Tibial artery (tissue), 4 donors: ENCODE measurements around the gene NUMBL.

Experiments used
- DNase-seq, 2 donors: peaks; one replicate each; pipeline ENCODE4 v3.0.0-alpha.2; 2019
- H3K27ac ChIP-seq, 2 donors: fragments of 200-600 bp; sonication (generic) in 1 of 2; 1 replicate in 1 of 2; 2 replicates in 1 of 2; pipeline ENCODE4 v1.5.1; 2018 to 2019; ENCODE audit warnings: mild to moderate bottlenecking in 1 of 2
- H3K27me3 ChIP-seq, 2 donors: fragments of 200-600 bp; sonication (generic) in 1 of 2; one replicate each; pipeline versions ENCODE4 v1.5.1 to v1.6.0; 2016 to 2019
- H3K36me3 ChIP-seq, 3 donors: fragments of 200-600 bp; sonication (generic) in 2 of 3; one replicate each; pipeline ENCODE4 v1.5.1; 2016 to 2019; ENCODE audit warnings: mild to moderate bottlenecking in 2 of 3
- H3K4me1 ChIP-seq, 4 donors: fragments of 200-600 bp; sonication (generic) in 2 of 4; 1 replicate in 3 of 4; 2 replicates in 1 of 4; pipeline ENCODE4 v1.5.1; 2016 to 2019
- H3K4me3 ChIP-seq, 2 donors: fragments of 200-600 bp; sonication (generic) in 1 of 2; 1 replicate in 1 of 2; 2 replicates in 1 of 2; pipeline ENCODE4 v1.5.1; 2018 to 2019; ENCODE audit warnings: mild to moderate bottlenecking in 2 of 2
- H3K9me3 ChIP-seq, 3 donors: fragments of 200-600 bp; sonication (generic) in 1 of 3; one replicate each; pipeline ENCODE4 v1.5.1; 2016 to 2019
- intact Hi-C: fragments of 100-400 bp; cut with DNase I; formaldehyde crosslinking; loops from one replicate; pipeline ENCODE4 v1.15.0; 2023; ENCODE audit warnings: low total_unique reads
- TF ChIP-seq, protein P1 (sequence below), 2 experiments: fragments of 200-600 bp in 1 of 2; fragments of 450-650 bp in 1 of 2; IDR thresholded peaks; one replicate each; pipeline ENCODE4 v1.5.1; 2017 to 2019; ENCODE audit warnings: antibody characterized with exemption in 2 of 2, mild to moderate bottlenecking in 1 of 2, moderate library complexity in 1 of 2

NUMBL gene

GRCh38 chr19:40639638-40639982 is 50.8 kb downstream of the NUMBL start:
- no peaks in the 10 kb centered on the region for H3K9me3 ChIP-seq
- H3K36me3 ChIP-seq, result no peaks in the 10 kb centered on the region
- H3K4me3 ChIP-seq, result no peak overlapping the region
- peaks cover 0 to 52% (median 30%) of the 10 kb centered on the region in 4 donors for H3K4me1 ChIP-seq
- peak overlapping the region; percentile 73 to 78 for H3K27ac ChIP-seq
- TF ChIP-seq, protein P1, sequence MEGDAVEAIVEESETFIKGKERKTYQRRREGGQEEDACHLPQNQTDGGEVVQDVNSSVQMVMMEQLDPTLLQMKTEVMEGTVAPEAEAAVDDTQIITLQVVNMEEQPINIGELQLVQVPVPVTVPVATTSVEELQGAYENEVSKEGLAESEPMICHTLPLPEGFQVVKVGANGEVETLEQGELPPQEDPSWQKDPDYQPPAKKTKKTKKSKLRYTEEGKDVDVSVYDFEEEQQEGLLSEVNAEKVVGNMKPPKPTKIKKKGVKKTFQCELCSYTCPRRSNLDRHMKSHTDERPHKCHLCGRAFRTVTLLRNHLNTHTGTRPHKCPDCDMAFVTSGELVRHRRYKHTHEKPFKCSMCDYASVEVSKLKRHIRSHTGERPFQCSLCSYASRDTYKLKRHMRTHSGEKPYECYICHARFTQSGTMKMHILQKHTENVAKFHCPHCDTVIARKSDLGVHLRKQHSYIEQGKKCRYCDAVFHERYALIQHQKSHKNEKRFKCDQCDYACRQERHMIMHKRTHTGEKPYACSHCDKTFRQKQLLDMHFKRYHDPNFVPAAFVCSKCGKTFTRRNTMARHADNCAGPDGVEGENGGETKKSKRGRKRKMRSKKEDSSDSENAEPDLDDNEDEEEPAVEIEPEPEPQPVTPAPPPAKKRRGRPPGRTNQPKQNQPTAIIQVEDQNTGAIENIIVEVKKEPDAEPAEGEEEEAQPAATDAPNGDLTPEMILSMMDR (IDR thresholded peaks at IDR 0.05), result no peak
- intact Hi-C loops, result loop anchor here (10.0 kb wide), 1 partner anchor 115 kb away; no protein-coding TSS in a partner anchor
- no peaks in the 10 kb centered on the region for H3K27me3 ChIP-seq
- no peak for DNase-seq

DNA sequence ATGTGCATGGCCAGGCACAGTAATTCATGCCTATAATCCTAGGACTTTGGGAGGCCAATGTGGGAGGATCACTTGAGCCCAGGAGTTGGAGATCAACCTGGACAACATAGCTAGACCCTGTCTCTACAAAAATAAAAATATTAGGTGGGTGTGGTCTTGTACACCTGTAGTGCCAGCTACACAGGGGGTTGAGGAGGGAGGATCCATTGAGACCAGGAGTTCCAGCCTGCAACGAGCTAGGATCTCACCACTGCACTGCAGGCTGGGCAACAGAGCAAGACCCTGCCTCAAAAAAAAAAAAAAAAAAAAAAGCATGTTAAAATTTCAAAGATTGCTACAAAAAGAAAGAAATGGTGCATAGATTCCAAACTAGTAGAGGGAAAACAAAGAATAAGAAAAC is 52.1 kb downstream of the NUMBL start:
- Histone ChIP-seq H3K27ac (no peak overlapping the region), H3K4me1 (peaks cover 0 to 53% (median 34%) of the 10 kb centered on the region in 4 donors), H3K27me3 (no peaks in the 10 kb centered on the region), H3K9me3 (no peaks in the 10 kb centered on the region), H3K36me3 (no peaks in the 10 kb centered on the region), H3K4me3 (no peak overlapping the region)
- intact Hi-C loops, result loop anchor here (10.0 kb wide), 1 partner anchor 114 kb away; no protein-coding TSS in a partner anchor
- DNase-seq, result no peak
- TF ChIP-seq, protein P1 (IDR thresholded peaks at IDR 0.05), result no peak

GRCh38 chr19:40633207-40633606 is 57.2 kb downstream of the NUMBL start:
- no peaks in the 10 kb centered on the region for H3K9me3 ChIP-seq
- intact Hi-C loops, result loop anchor here (10.0 kb wide), 1 partner anchor 108 kb away; no protein-coding TSS in a partner anchor

DNA sequence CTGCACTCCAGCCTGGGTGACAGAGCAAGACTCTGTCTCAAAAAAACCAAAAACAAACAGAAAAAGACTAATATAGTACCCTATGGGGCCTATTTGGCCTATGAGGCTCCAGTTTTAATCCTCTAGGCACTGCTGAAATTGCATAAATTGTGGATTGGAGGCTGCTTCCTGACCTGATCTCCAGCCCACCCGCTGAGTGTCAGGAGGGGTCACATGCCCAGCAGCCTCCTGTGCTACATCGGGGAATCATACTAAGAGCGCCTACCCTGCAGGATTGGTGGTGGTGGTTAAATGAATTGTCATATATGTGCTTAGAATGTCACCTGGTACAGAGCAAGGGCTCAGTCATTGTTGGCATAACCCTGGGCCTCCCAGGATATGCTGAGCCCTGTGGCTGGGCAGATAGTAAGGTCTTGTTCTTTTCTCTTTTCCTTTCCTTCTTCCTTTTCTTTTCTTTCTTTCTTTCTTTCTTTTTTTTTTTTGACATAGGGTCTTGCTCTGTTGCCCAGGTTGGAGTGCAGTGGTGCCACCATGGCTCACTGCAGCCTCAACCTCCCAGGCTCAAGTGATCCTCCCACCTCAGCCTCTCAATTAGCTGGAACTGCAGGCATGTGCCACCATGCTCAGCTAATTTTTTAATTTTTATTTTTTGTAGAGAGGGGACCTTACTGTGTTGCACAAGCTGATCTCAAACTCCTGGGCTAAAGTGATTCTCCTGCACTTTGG is 58.0 kb downstream of the NUMBL start:
- Histone ChIP-seq H3K4me1 (peaks cover 0 to 8% (median 4%) of the 10 kb centered on the region in 4 donors), H3K27me3 (no peaks in the 10 kb centered on the region), H3K36me3 (peaks cover 0 to 22% (median 15%) of the 10 kb centered on the region in 3 donors), H3K27ac (no peak overlapping the region), H3K9me3 (no peaks in the 10 kb centered on the region), H3K4me3 (no peak overlapping the region)
- intact Hi-C loops, result loop anchor here (10.0 kb wide), 1 partner anchor 108 kb away; no protein-coding TSS in a partner anchor
- DNase-seq, result no peak
- TF ChIP-seq, protein P1 (IDR thresholded peaks at IDR 0.05), result no peak

More at GRCh38 chr19:40633207-40633606, 57.2 kb downstream of the NUMBL start:
- Histone ChIP-seq H3K36me3 (peaks cover 0 to 15% (median 12%) of the 10 kb centered on the region in 3 donors), H3K27ac (peak overlapping the region; percentile 42 to 70), H3K4me1 (peaks cover 0 to 8% (median 4%) of the 10 kb centered on the region in 4 donors), H3K4me3 (no peak overlapping the region), H3K27me3 (no peaks in the 10 kb centered on the region)
- DNase-seq, result no peak
- TF ChIP-seq, protein P1 (IDR thresholded peaks at IDR 0.05), result no peak

- DNase-seq, result no peak
- TF ChIP-seq, protein P1 (IDR thresholded peaks at IDR 0.05), result no peak
- no peak overlapping the region for H3K27ac ChIP-seq
- peaks cover 3 to 40% (median 26%) of the 10 kb centered on the region in 3 donors for H3K36me3 ChIP-seq
- H3K9me3 ChIP-seq, result no peaks in the 10 kb centered on the region
- intact Hi-C loops, result loop anchor here (10.0 kb wide), 1 partner anchor 106 kb away; no protein-coding TSS in a partner anchor
- no peak overlapping the region for H3K4me3 ChIP-seq
- peaks cover 0 to 8% (median 4%) of the 10 kb centered on the region in 4 donors for H3K4me1 ChIP-seq
- no peaks in the 10 kb centered on the region for H3K27me3 ChIP-seq
Measured at GRCh38 chr19:40630571-40631160, 59.8 kb downstream of the NUMBL start.
